A549 (cell line): ENCODE measurements around the gene GANAB.

Experiments used
- EHMT2 ChIP-seq: fragments of 200-600 bp; sonication (generic); IDR thresholded peaks from 2 replicates; pipeline ENCODE4 v1.6.1; 2016; ENCODE audit warnings: antibody characterized with exemption, low read depth, mild to moderate bottlenecking, moderate library complexity
- EP300 ChIP-seq, 2 experiments: fragments of >200 bp; sonication (Bioruptor Twin); formaldehyde crosslinking; IDR thresholded peaks; 2 replicates in 1 of 2; 3 replicates in 1 of 2; pipeline ENCODE4 v1.6.1; 2016 to 2017
- HOXA7 ChIP-seq: fragments of 250-450 bp; sonication (Bioruptor Pico); IDR thresholded peaks from 2 replicates; pipeline ENCODE4 v1.5.0; 2020; ENCODE audit warnings: mild to moderate bottlenecking, moderate library complexity
- JUN ChIP-seq, 2 experiments: fragments of >200 bp; sonication (Bioruptor Twin); formaldehyde crosslinking; IDR thresholded peaks; 2 replicates in 1 of 2; 3 replicates in 1 of 2; pipeline ENCODE4 v1.6.1; 2016 to 2017
- MAFK ChIP-seq: fragments of 450-650 bp; IDR thresholded peaks from 2 replicates; pipeline ENCODE4 v1.6.1; 2014; ENCODE audit not compliant: partially characterized antibody
- POLR2A ChIP-seq: IDR thresholded peaks from 2 replicates; pipeline ENCODE4 v1.6.1; 2012; ENCODE audit warnings: mild to moderate bottlenecking, low read length
- TF ChIP-seq, protein P1 (sequence below): fragments of 200-600 bp; sonication (generic); IDR thresholded peaks from 2 replicates; pipeline ENCODE4 v1.6.1; 2016; ENCODE audit warnings: antibody characterized with exemption, mild to moderate bottlenecking, moderate library complexity
- TF ChIP-seq, protein P2 (sequence below): fragments of >200 bp; sonication (Bioruptor Twin); formaldehyde crosslinking; IDR thresholded peaks from 3 replicates; pipeline ENCODE4 v1.5.1; 2016

DNA sequence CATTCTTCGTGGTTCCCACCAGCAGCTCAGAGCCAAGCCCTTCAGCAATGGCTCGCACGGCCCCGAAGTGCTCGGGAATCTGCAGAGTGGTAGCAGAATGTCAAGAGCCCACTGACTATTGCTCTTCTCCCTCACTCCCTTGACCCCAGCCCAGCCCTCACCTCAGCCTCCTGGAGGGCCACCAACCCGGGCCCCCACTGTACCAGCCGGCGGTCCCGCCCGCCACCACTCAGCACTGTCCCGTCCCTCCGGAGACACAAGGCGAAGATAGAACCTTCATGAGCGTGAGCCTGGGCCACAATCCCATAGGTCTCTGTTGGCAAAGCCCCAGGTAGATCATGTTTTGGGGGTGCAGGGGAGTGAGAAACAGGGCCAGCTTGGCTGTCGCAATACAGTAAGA is 40.5 kb downstream of the GANAB start:
- TF ChIP-seq, protein P1, sequence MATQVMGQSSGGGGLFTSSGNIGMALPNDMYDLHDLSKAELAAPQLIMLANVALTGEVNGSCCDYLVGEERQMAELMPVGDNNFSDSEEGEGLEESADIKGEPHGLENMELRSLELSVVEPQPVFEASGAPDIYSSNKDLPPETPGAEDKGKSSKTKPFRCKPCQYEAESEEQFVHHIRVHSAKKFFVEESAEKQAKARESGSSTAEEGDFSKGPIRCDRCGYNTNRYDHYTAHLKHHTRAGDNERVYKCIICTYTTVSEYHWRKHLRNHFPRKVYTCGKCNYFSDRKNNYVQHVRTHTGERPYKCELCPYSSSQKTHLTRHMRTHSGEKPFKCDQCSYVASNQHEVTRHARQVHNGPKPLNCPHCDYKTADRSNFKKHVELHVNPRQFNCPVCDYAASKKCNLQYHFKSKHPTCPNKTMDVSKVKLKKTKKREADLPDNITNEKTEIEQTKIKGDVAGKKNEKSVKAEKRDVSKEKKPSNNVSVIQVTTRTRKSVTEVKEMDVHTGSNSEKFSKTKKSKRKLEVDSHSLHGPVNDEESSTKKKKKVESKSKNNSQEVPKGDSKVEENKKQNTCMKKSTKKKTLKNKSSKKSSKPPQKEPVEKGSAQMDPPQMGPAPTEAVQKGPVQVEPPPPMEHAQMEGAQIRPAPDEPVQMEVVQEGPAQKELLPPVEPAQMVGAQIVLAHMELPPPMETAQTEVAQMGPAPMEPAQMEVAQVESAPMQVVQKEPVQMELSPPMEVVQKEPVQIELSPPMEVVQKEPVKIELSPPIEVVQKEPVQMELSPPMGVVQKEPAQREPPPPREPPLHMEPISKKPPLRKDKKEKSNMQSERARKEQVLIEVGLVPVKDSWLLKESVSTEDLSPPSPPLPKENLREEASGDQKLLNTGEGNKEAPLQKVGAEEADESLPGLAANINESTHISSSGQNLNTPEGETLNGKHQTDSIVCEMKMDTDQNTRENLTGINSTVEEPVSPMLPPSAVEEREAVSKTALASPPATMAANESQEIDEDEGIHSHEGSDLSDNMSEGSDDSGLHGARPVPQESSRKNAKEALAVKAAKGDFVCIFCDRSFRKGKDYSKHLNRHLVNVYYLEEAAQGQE = no peak
- TF ChIP-seq, protein P2, sequence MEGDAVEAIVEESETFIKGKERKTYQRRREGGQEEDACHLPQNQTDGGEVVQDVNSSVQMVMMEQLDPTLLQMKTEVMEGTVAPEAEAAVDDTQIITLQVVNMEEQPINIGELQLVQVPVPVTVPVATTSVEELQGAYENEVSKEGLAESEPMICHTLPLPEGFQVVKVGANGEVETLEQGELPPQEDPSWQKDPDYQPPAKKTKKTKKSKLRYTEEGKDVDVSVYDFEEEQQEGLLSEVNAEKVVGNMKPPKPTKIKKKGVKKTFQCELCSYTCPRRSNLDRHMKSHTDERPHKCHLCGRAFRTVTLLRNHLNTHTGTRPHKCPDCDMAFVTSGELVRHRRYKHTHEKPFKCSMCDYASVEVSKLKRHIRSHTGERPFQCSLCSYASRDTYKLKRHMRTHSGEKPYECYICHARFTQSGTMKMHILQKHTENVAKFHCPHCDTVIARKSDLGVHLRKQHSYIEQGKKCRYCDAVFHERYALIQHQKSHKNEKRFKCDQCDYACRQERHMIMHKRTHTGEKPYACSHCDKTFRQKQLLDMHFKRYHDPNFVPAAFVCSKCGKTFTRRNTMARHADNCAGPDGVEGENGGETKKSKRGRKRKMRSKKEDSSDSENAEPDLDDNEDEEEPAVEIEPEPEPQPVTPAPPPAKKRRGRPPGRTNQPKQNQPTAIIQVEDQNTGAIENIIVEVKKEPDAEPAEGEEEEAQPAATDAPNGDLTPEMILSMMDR = no peak
- no peak for TF ChIP-seq EP300 (IDR thresholded peaks at IDR 0.05)
- no peak for TF ChIP-seq EHMT2
- no peak for TF ChIP-seq MAFK
- no peak for TF ChIP-seq POLR2A
- TF ChIP-seq JUN (IDR thresholded peaks at IDR 0.05) = no peak
- TF ChIP-seq HOXA7 = no peak
